Caco-2 (cell line): ENCODE results near the gene FOXL3. TPM values are rescaled to one million over a fixed set of nuclear protein-coding genes. Genes with fewer than 3 reads are reported as not detected.
A peak's percentile ranks its signal among the peaks of the same experiment; 100 is the strongest.

ENCODE experiments used
- BruUV-seq: library from RNA; stranded (reverse); fragments of 400-500 nt; replicated peaks from 2 replicates; lab custom pipeline; 2021; lab: Mats Ljungman, UMichigan
- CTCF ChIA-PET: fragments of 300-600 bp; sonication (Branson Sonifier 250); formaldehyde crosslinking; loops from one replicate; lab custom pipeline; 2022; ENCODE audit warnings: antibody characterized with exemption; lab: Charles Lee
- POLR2A ChIA-PET: fragments of 300-600 bp; sonication (Branson Sonifier 250); formaldehyde crosslinking; loops from one replicate; lab custom pipeline; 2022; ENCODE audit warnings: antibody characterized with exemption; lab: Charles Lee
- DNase-seq, 2 experiments: peaks; one replicate each; pipeline versions ENCODE4 v3.0.0 to v3.0.0-alpha.2; 2020 to 2022
- H3K27me3 ChIP-seq: replicated peaks from 2 replicates; pipeline ENCODE4 v1.6.0; 2011; ENCODE audit warnings: low read length; ENCODE audit not compliant: control insufficient read depth, insufficient read depth
- H3K36me3 ChIP-seq: 2 replicates; pipeline ENCODE4 v1.5.1; 2011; ENCODE audit warnings: low read length; ENCODE audit not compliant: control insufficient read depth, insufficient read depth
- H3K4me1 ChIP-seq: fragments of 250-450 bp; sonication (Bioruptor Pico); 2 replicates; pipeline ENCODE4 v1.5.1; 2020; ENCODE audit warnings: mild to moderate bottlenecking
- H3K4me3 ChIP-seq: 2 replicates; pipeline ENCODE4 v1.5.1; 2011; ENCODE audit warnings: low read depth, mild to moderate bottlenecking, control low read depth, low read length
- H3K9me3 ChIP-seq: fragments of 250-450 bp; sonication (Bioruptor Pico); 2 replicates; pipeline ENCODE4 v1.5.1; 2020; ENCODE audit warnings: mild to moderate bottlenecking, moderate library complexity
- H3K27ac Mint-ChIP-seq: one replicate; pipeline ENCODE4 v1.8.0; 2022; ENCODE audit warnings: mixed read lengths; ENCODE audit not compliant: unreplicated experiment
- H3K27me3 Mint-ChIP-seq: one replicate; pipeline ENCODE4 v1.8.0; 2022; ENCODE audit warnings: mixed read lengths; ENCODE audit not compliant: insufficient read depth, unreplicated experiment
- H3K36me3 Mint-ChIP-seq: one replicate; pipeline ENCODE4 v1.8.0; 2022; ENCODE audit warnings: mild to moderate bottlenecking, mixed read lengths; ENCODE audit not compliant: insufficient read depth, unreplicated experiment
- H3K4me1 Mint-ChIP-seq: one replicate; pipeline ENCODE4 v1.8.0; 2022; ENCODE audit warnings: low read depth, mixed read lengths; ENCODE audit not compliant: unreplicated experiment
- H3K4me3 Mint-ChIP-seq: one replicate; pipeline ENCODE4 v1.8.0; 2022; ENCODE audit warnings: mild to moderate bottlenecking, moderate library complexity, mixed read lengths; ENCODE audit not compliant: unreplicated experiment
- H3K9me3 Mint-ChIP-seq: one replicate; pipeline ENCODE4 v1.8.0; 2022; ENCODE audit warnings: mixed read lengths; ENCODE audit not compliant: unreplicated experiment
- CTCF ChIP-seq, 2 experiments: fragments of 200-600 bp in 1 of 2; IDR thresholded peaks; 1 replicate in 1 of 2; 2 replicates in 1 of 2; pipeline versions ENCODE4 v1.5.1 to v1.8.0; 2011 to 2022; ENCODE audit warnings: antibody characterized with exemption in 1 of 2, control low read depth in 1 of 2, inconsistent platforms in 1 of 2, low read depth in 1 of 2, low read length in 1 of 2, mild to moderate bottlenecking in 1 of 2, moderate library complexity in 1 of 2; ENCODE audit not compliant: insufficient read depth in 1 of 2, severe bottlenecking in 1 of 2, unreplicated experiment in 1 of 2
- intact Hi-C: fragments of 100-400 bp; cut with micrococcal nuclease; formaldehyde crosslinking; loops from one replicate; pipeline ENCODE4 v1.10.0; 2022; ENCODE audit not compliant: unreplicated experiment
- total RNA-seq: library from RNA; stranded (reverse); gene quantifications from 2 replicates; pipeline ENCODE4 v1.2.3, GENCODE V29; 2022

Gene FOXL3
- total RNA-seq, 1 experiment from 2014 or later, result not detected

- ChIA-PET CTCF (no interaction called here), POLR2A (no interaction called here)
- Histone ChIP-seq H3K4me1 (peaks cover 16% of the 10 kb centered on the region), H3K4me3 (no peak overlapping the region), H3K9me3 (no peaks in the 10 kb centered on the region), H3K36me3 (no peaks in the 10 kb centered on the region), H3K27me3 (no peaks in the 10 kb centered on the region)
- TF ChIP-seq CTCF (IDR thresholded peaks at IDR 0.05; ENCODE audit: insufficient read depth in 1 of 2, low read depth in 1 of 2, low read length in 1 of 2, severe bottlenecking in 1 of 2, unreplicated experiment in 1 of 2), result no peak
- peaks cover 26% of the 10 kb centered on the region for H3K4me1 Mint-ChIP-seq
- H3K9me3 Mint-ChIP-seq, result peaks cover under 1% of the 10 kb centered on the region
- no peaks in the 10 kb centered on the region for H3K36me3 Mint-ChIP-seq
- no peak for DNase-seq
- intact Hi-C loops, result no loop called here
- H3K27ac Mint-ChIP-seq, result no peak overlapping the region
- H3K4me3 Mint-ChIP-seq, result no peak overlapping the region
- no TSS peak for BruUV-seq
- no peaks in the 10 kb centered on the region for H3K27me3 Mint-ChIP-seq
These were observed 7.3 kb upstream of the FOXL3 start for GRCh38 chr7:282621-283020.

DNA sequence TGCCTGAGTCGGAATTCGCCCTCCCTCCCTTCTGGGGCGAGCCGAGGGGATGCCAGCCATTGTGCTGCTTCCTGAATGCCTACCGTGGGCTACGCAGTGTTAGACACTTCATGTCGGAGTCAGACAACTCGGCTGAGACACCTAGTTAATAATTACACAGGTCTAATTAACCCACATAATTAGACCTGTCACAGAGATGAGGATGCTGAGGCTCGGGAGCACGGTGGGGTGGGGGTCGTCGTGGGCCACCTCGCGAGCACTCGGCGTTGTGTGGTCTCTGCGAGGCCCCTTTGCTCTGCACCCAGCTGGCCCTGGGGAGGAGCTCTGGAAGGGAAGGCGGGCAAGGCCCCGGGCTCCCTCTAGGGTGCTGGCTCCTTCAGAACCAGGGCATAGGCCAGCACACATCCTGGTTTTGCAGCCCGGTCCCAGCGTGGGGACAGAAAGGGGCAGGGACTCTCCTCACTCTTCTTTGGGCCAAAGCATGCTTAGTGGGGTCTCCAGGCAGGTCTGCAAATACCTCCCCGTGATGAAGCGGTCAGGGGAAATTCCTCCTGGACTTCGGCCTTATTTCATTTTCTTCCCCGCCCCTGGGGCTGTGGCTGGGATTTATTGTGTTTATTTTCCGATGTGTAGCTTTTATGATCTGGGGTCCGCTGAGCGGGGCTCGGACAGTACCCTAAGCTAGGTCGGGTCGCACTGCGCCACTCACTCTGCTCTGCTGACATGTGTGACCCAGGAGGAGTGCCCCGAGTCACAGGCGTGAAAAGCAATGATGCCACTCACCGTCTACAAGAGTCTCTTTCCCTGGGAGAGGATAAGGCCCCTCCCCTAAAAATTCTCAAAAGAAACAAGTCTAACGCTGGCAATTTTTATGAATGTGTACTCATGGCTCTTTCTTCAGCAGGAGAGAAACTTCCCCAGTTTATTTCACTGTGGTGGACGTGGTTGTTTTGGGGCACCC, 4.9 kb upstream of the FOXL3 start:
- BruUV-seq, result no TSS peak
- ChIA-PET CTCF (interaction anchor here (1.3 to 1.7 kb wide), 4 partner anchors 9 to 37 kb away, joined by 3 to 5 read pairs (median 4); no protein-coding TSS in a partner anchor), POLR2A (interaction anchor here (0.9 kb wide), 1 partner anchor 218 kb away, joined by 3 read pairs; no protein-coding TSS in a partner anchor)
- TF ChIP-seq CTCF (IDR thresholded peaks at IDR 0.05; ENCODE audit: insufficient read depth in 1 of 2, low read depth in 1 of 2, low read length in 1 of 2, severe bottlenecking in 1 of 2, unreplicated experiment in 1 of 2), result peak in 1 of 2 experiments; percentile 6
- H3K36me3 ChIP-seq, result no peaks in the 10 kb centered on the region
- H3K27me3 ChIP-seq, result no peaks in the 10 kb centered on the region
- H3K27me3 Mint-ChIP-seq, result no peaks in the 10 kb centered on the region
- intact Hi-C loops, result loop anchor here (2.0 kb wide), 2 partner anchors 20 to 34 kb away; no protein-coding TSS in a partner anchor
- H3K4me3 ChIP-seq, result peak overlapping the region; percentile 16
- H3K36me3 Mint-ChIP-seq, result no peaks in the 10 kb centered on the region
- H3K4me3 Mint-ChIP-seq, result peak overlapping the region; percentile 72
- peaks cover 26% of the 10 kb centered on the region for H3K4me1 Mint-ChIP-seq
- H3K4me1 ChIP-seq, result peaks cover 16% of the 10 kb centered on the region
- H3K27ac Mint-ChIP-seq, result peak overlapping the region; percentile 82
- DNase-seq, result peak; percentile 62 to 67
- H3K9me3 ChIP-seq, result no peaks in the 10 kb centered on the region; the same call in 1 of the 2 replicates
- H3K9me3 Mint-ChIP-seq, result no peaks in the 10 kb centered on the region

- Mint-ChIP-seq H3K4me1 (peaks cover 26% of the 10 kb centered on the region), H3K4me3 (peak overlapping the region; percentile 72), H3K27ac (peak overlapping the region; percentile 82), H3K36me3 (no peaks in the 10 kb centered on the region), H3K27me3 (no peaks in the 10 kb centered on the region), H3K9me3 (no peaks in the 10 kb centered on the region)
- Histone ChIP-seq H3K4me1 (peaks cover 16% of the 10 kb centered on the region), H3K36me3 (no peaks in the 10 kb centered on the region), H3K27me3 (no peaks in the 10 kb centered on the region), H3K4me3 (no peak overlapping the region), H3K9me3 (no peaks in the 10 kb centered on the region; the same call in 1 of the 2 replicates)
- ChIA-PET CTCF (interaction anchor here (1.3 to 1.7 kb wide), 4 partner anchors 9 to 36 kb away, joined by 3 to 5 read pairs (median 4); no protein-coding TSS in a partner anchor), POLR2A (interaction anchor here (0.9 kb wide), 1 partner anchor 218 kb away, joined by 3 read pairs; no protein-coding TSS in a partner anchor)
- peak in 1 of 2 experiments; percentile 38 for DNase-seq
- intact Hi-C loops, result loop anchor here (2.0 kb wide), 2 partner anchors 21 to 33 kb away; no protein-coding TSS in a partner anchor
- TF ChIP-seq CTCF (IDR thresholded peaks at IDR 0.05; ENCODE audit: insufficient read depth in 1 of 2, low read depth in 1 of 2, low read length in 1 of 2, severe bottlenecking in 1 of 2, unreplicated experiment in 1 of 2), result no peak
- BruUV-seq, result TSS peak; percentile 24
These were observed 4.2 kb upstream of the FOXL3 start for GRCh38 chr7:285731-286130.
